Measurements from ENCODE around the gene PRC1. TPM values are rescaled to one million over a fixed set of nuclear protein-coding genes. Genes with fewer than 3 reads are reported as not detected.
A peak's percentile ranks its signal among the peaks of the same experiment; 100 is the strongest.

PRC1 gene
- total and polyA plus RNA-seq, 2 donors (not counting 1 experiment from before 2014, with no cell fraction given): 9.4 to 11.6 TPM

DNA sequence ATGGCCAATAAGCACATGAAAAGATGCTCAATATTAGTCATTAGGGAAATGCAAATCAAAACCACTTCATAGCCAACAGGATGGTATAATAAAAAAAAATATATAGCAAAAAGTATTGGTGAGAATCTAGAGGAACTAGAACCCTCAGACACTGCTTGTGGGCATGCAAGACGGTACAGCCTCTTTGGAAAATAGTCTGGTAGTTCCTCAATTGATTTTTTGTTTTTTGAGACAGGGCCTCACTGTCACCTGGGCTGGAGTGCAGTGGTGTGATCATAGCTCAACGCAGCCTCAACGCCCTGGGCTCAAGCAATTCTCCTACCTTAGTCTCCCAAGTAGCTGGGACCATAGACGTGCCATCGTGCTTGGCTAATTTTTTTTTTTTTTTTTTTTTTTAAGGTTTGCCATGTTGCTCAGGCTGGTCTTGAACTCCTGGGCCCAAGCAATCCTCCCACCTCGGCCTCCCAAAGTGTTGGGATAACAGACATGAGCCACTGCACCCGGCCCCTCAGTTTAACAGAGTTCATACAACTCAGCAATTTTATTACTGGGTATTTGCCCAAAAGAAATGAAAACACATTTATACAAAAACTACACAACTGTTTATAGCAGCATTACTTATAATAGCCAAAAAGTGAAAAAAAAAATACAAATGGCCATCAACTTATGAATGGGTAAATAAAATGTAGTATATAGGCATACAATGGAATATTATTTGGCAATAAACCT is 5.1 kb downstream of the PRC1 start:
- H3K27ac Mint-ChIP-seq: peak overlapping the region; percentile 41
- no peaks in the 10 kb centered on the region for H3K27me3 Mint-ChIP-seq
- no peaks in the 10 kb centered on the region for H4K20me1 ChIP-seq (ENCODE audit: control insufficient read depth, insufficient read depth, low read length, poor library complexity, severe bottlenecking)
- H3K4me1 Mint-ChIP-seq: peaks cover 33% of the 10 kb centered on the region
- no peaks in the 10 kb centered on the region for H3K9me3 Mint-ChIP-seq (ENCODE audit: insufficient read depth)
- H3K27ac ChIP-seq (ENCODE audit: low read length in 2 of 2): no peak overlapping the region
- POLR2A ChIA-PET: no interaction called here
- H3K4me3 ChIP-seq (ENCODE audit: control extremely low read depth in 1 of 5, extremely low read depth in 1 of 5, insufficient read depth in 1 of 5, low read depth in 2 of 5, low read length in 4 of 5): no peak overlapping the region
- CTCF ChIA-PET: interaction anchor here (0.7 to 0.8 kb wide), 2 partner anchors 57 to 926 kb away, joined by 3 read pairs; partner anchors contain the start of gene HDDC3
- no peak overlapping the region for H3K9ac ChIP-seq (ENCODE audit: low read length)
- no peak overlapping the region for H3K4me3 Mint-ChIP-seq
- H3K79me2 ChIP-seq (ENCODE audit: control insufficient read depth, insufficient read depth, low read length): peaks cover 53% of the 10 kb centered on the region
- no peaks in the 10 kb centered on the region for H3K27me3 ChIP-seq (replicated peaks in 1 of 4; ENCODE audit: control extremely low read depth in 1 of 4, control insufficient read depth in 3 of 4, insufficient read depth in 4 of 4, low read length in 3 of 4)
- no peak overlapping the region for H2AFZ ChIP-seq (ENCODE audit: insufficient read depth, low read depth, low read length, poor library complexity, severe bottlenecking)
- 50% methylated on average over 2 of the region's 7 CpGs for WGBS (ENCODE audit: insufficient coverage)
- peak overlapping the region; percentile 13 for H3K4me2 ChIP-seq (replicated peaks; ENCODE audit: low read depth, low read length, poor library complexity, severe bottlenecking)
- no peaks in the 10 kb centered on the region for H3K9me3 ChIP-seq (ENCODE audit: control extremely low read depth in 1 of 3, control insufficient read depth in 2 of 3, insufficient read depth in 1 of 3, low read length in 2 of 3)
- no peaks in the 10 kb centered on the region for H3K36me3 ChIP-seq (replicated peaks in 1 of 2; ENCODE audit: control extremely low read depth in 1 of 2, control insufficient read depth in 1 of 2, extremely low read depth in 1 of 2, insufficient read depth in 2 of 2, low read length in 1 of 2)
- intact Hi-C loops (cut with micrococcal nuclease): no loop called here
- H3K4me1 ChIP-seq (ENCODE audit: control insufficient read depth in 2 of 2, insufficient read depth in 2 of 2, low read length in 2 of 2): peaks cover 15 to 36% of the 10 kb centered on the region in 2 donors
- no peak for TF ChIP-seq EZH2 (IDR thresholded peaks at IDR 0.05; ENCODE audit: borderline replicate concordance, insufficient read depth, low read depth, low read length, poor library complexity, severe bottlenecking)
- TF ChIP-seq, protein P1, sequence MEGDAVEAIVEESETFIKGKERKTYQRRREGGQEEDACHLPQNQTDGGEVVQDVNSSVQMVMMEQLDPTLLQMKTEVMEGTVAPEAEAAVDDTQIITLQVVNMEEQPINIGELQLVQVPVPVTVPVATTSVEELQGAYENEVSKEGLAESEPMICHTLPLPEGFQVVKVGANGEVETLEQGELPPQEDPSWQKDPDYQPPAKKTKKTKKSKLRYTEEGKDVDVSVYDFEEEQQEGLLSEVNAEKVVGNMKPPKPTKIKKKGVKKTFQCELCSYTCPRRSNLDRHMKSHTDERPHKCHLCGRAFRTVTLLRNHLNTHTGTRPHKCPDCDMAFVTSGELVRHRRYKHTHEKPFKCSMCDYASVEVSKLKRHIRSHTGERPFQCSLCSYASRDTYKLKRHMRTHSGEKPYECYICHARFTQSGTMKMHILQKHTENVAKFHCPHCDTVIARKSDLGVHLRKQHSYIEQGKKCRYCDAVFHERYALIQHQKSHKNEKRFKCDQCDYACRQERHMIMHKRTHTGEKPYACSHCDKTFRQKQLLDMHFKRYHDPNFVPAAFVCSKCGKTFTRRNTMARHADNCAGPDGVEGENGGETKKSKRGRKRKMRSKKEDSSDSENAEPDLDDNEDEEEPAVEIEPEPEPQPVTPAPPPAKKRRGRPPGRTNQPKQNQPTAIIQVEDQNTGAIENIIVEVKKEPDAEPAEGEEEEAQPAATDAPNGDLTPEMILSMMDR (IDR thresholded peaks at IDR 0.05): no peak
- ATAC-seq (ENCODE audit: low read depth): peak; percentile 56
- DNase-seq: peak; percentile 32

DNA sequence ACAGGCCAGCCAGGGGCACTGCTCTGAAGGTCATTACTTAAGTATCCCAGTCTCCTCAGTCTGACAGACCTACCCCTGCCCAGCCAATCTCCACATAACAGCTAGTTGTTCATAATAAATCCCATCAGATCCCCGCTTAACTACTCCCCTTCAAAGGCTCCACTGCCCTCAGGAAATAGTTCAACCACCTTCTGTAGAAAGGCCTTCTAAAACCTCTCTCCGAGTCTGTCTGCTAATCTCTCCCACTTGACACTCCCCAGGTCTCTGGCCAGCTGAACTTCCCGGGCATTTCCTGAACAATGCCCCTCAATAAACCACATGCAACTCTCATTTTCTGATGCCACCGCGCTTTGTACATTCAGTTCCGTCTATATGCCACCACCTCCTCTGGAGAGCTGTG is 6.0 kb downstream of the PRC1 start:
- H3K36me3 ChIP-seq (replicated peaks in 1 of 2; ENCODE audit: control extremely low read depth in 1 of 2, control insufficient read depth in 1 of 2, extremely low read depth in 1 of 2, insufficient read depth in 2 of 2, low read length in 1 of 2): no peaks in the 10 kb centered on the region
- CTCF ChIA-PET: interaction anchor here (0.8 to 1.7 kb wide), 2 partner anchors 32 to 56 kb away, joined by 3 to 7 read pairs; partner anchors contain the start of gene HDDC3
- H3K4me3 ChIP-seq (ENCODE audit: control extremely low read depth in 1 of 5, extremely low read depth in 1 of 5, insufficient read depth in 1 of 5, low read depth in 2 of 5, low read length in 4 of 5): no peak overlapping the region
- H2AFZ ChIP-seq (ENCODE audit: insufficient read depth, low read depth, low read length, poor library complexity, severe bottlenecking): peak overlapping the region; percentile 36
- no peaks in the 10 kb centered on the region for H3K27me3 ChIP-seq (replicated peaks in 1 of 4; ENCODE audit: control extremely low read depth in 1 of 4, control insufficient read depth in 3 of 4, insufficient read depth in 4 of 4, low read length in 3 of 4)
- Mint-ChIP-seq H3K27ac (peak overlapping the region; percentile 27), H3K4me3 (peak overlapping the region; percentile 8), H3K4me1 (peaks cover 32% of the 10 kb centered on the region), H3K27me3 (no peaks in the 10 kb centered on the region), H3K9me3 (ENCODE audit: insufficient read depth) (no peaks in the 10 kb centered on the region)
- intact Hi-C loops (cut with micrococcal nuclease): no loop called here
- H3K9ac ChIP-seq (ENCODE audit: low read length): no peak overlapping the region
- H3K4me2 ChIP-seq (replicated peaks; ENCODE audit: low read depth, low read length, poor library complexity, severe bottlenecking): peak overlapping the region; percentile 13
- no peaks in the 10 kb centered on the region for H4K20me1 ChIP-seq (ENCODE audit: control insufficient read depth, insufficient read depth, low read length, poor library complexity, severe bottlenecking)
- H3K79me2 ChIP-seq (ENCODE audit: control insufficient read depth, insufficient read depth, low read length): peaks cover 46% of the 10 kb centered on the region
- DNase-seq (no peak), ATAC-seq (ENCODE audit: low read depth) (no peak)
- H3K4me1 ChIP-seq (ENCODE audit: control insufficient read depth in 2 of 2, insufficient read depth in 2 of 2, low read length in 2 of 2): peaks cover 10 to 30% of the 10 kb centered on the region in 2 donors
- no peak overlapping the region for H3K27ac ChIP-seq (ENCODE audit: low read length in 2 of 2)
- WGBS (ENCODE audit: insufficient coverage): 56% methylated on average over 6 of the region's 6 CpGs
- POLR2A ChIA-PET: interaction anchor here (0.6 kb wide), 1 partner anchor 8 kb away, joined by 4 read pairs; no protein-coding TSS in a partner anchor
- TF ChIP-seq, protein P1 (IDR thresholded peaks at IDR 0.05): no peak
- no peak for TF ChIP-seq EZH2 (IDR thresholded peaks at IDR 0.05; ENCODE audit: borderline replicate concordance, insufficient read depth, low read depth, low read length, poor library complexity, severe bottlenecking)
- no peaks in the 10 kb centered on the region for H3K9me3 ChIP-seq (ENCODE audit: control extremely low read depth in 1 of 3, control insufficient read depth in 2 of 3, insufficient read depth in 1 of 3, low read length in 2 of 3)
